H1 (cell line): Measurements from ENCODE around the gene PCNX3. TPM values are rescaled to one million over a fixed set of nuclear protein-coding genes. Genes with fewer than 3 reads are reported as not detected.

Experiments used
- BACH1 ChIP-seq: IDR thresholded peaks from 2 replicates; pipeline ENCODE4 v1.6.1; 2012; ENCODE audit warnings: low read length, improper control_type of control experiment
- PHF8 ChIP-seq: fragments of 200-600 bp; sonication (generic); conservative IDR thresholded peaks from 2 replicates; pipeline ENCODE4 v1.7.1; 2012; ENCODE audit warnings: low read depth, mild to moderate bottlenecking, inconsistent platforms, low read length, moderate library complexity
- polyA plus RNA-seq, 7 experiments: library from polyadenylated mRNA; depleted of rRNA in 3 of 7; stranded (reverse) in 5 of 7; unstranded in 2 of 7; fragments of >200 nt in 5 of 7; fragments of 200-250 nt in 2 of 7; gene quantifications; 1 replicate in 5 of 7; 2 replicates in 1 of 7; 4 replicates in 1 of 7; pipeline versions ENCODE4 v1.2.1 to v1.2.3, GENCODE V29; 2011 to 2013; ENCODE audit warnings: missing spikeins in 2 of 7, mixed read lengths in 2 of 7
- total RNA-seq: library from RNA; stranded (reverse); fragmentation: NEBNext Ultra II Directional; extraction: Animal tissue kit (Norgen Biotek cat#: 25700); gene quantifications from 2 replicates; pipeline ENCODE4 v1.2.1, GENCODE V29; 2021

PCNX3 gene
- total and polyA plus RNA-seq, 2 of the 8 experiments (the other 6 are each of a cell fraction or from before 2014, with no cell fraction given): 27.2 to 38.8 TPM

DNA sequence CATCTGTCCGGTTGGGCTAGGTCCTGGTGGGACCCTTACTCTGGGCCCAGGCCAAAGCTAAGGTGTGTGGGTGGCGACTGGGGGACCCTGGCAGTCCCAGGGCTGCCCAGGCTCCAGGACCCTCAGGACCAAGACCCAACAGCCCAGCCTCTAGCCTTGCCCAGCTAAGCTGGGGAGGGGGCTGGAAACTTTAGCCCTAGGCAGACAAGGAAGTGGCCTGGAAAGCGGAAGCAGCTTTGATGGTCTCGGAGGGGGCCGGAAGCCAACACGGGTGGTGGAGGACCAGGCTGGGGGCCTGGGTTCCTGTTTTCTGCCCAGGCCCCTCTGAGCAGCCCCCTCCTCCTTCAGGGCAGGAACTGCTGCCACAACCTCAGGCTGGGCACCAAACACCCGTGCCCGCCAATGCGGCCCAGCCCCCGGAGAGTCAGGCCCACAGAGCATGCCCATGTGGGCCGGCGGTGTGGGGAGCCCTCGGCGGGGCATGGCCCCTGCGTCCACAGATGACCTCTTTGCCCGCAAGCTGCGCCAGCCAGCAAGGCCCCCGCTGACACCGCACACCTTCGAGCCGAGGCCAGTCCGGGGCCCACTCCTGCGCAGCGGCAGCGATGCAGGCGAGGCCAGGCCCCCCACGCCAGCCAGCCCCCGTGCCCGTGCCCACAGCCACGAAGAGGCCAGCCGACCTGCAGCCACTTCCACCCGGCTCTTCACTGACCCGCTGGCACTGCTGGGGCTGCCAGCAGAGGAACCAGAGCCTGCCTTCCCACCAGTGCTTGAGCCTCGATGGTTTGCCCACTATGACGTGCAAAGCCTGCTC lies 25.1 kb downstream of the PCNX3 start (continued):
- TF ChIP-seq BACH1 (no peak), PHF8 (no peak)
